GM12875 (cell line): ENCODE results near the gene EHBP1.

Source experiments
- H3K4me3 ChIP-seq: one replicate; pipeline ENCODE4 v1.5.1; 2011; ENCODE audit warnings: low read depth, low read length, control low read depth
- CTCF ChIP-seq: IDR thresholded peaks from 2 replicates; pipeline ENCODE4 v1.5.1; 2011; ENCODE audit warnings: low read depth, mild to moderate bottlenecking, control low read depth, inconsistent platforms, low read length, moderate library complexity, borderline replicate concordance; ENCODE audit not compliant: insufficient read depth

EHBP1 gene

GRCh38 chr2:62716768-62717167 is 11.3 kb downstream of the EHBP1 start:
- TF ChIP-seq CTCF: no peak
- no peak overlapping the region for H3K4me3 ChIP-seq

- TF ChIP-seq CTCF: no peak
- no peak overlapping the region for H3K4me3 ChIP-seq
These were observed 12.1 kb downstream of the EHBP1 start for GRCh38 chr2:62717503-62718081.

- H3K4me3 ChIP-seq: no peak overlapping the region
- no peak for TF ChIP-seq CTCF
These were observed 12.8 kb downstream of the EHBP1 start for GRCh38 chr2:62718225-62718822.

- TF ChIP-seq CTCF: no peak
These were observed 14.2 kb downstream of the EHBP1 start for GRCh38 chr2:62719757-62720156.

GRCh38 chr2:62722679-62723078 is 17.2 kb downstream of the EHBP1 start:
- H3K4me3 ChIP-seq: no peak overlapping the region
- no peak for TF ChIP-seq CTCF

More at GRCh38 chr2:62719757-62720156, 14.2 kb downstream of the EHBP1 start:
- H3K4me3 ChIP-seq: no peak overlapping the region

- H3K4me3 ChIP-seq: no peak overlapping the region
- no peak for TF ChIP-seq CTCF
These were observed 17.7 kb downstream of the EHBP1 start for GRCh38 chr2:62723253-62723652.

- no peak overlapping the region for H3K4me3 ChIP-seq
These were observed 18.6 kb downstream of the EHBP1 start for GRCh38 chr2:62724106-62724505.

More at GRCh38 chr2:62724106-62724505, 18.6 kb downstream of the EHBP1 start:
- TF ChIP-seq CTCF: no peak
